Ishikawa (cell line): ENCODE data around the gene MYLK.

Experiments used
- CEBPB ChIP-seq: IDR thresholded peaks from 2 replicates; pipeline ENCODE4 v1.6.1; 2012
- CREB1 ChIP-seq: IDR thresholded peaks from 2 replicates; pipeline ENCODE4 v1.6.1; 2012; ENCODE audit warnings: low read depth
- EGR1 ChIP-seq: IDR thresholded peaks from 2 replicates; pipeline ENCODE4 v1.6.1; 2012
- EP300 ChIP-seq: IDR thresholded peaks from 2 replicates; pipeline ENCODE4 v1.6.1; 2012; ENCODE audit warnings: borderline replicate concordance
- FOXM1 ChIP-seq: IDR thresholded peaks from 2 replicates; pipeline ENCODE4 v1.6.1; 2012; ENCODE audit warnings: low read depth, borderline replicate concordance
- NFIC ChIP-seq: IDR thresholded peaks from 2 replicates; pipeline ENCODE4 v1.6.1; 2012
- RAD21 ChIP-seq: IDR thresholded peaks from 2 replicates; pipeline ENCODE4 v1.6.1; 2012; ENCODE audit warnings: low read depth
- TAF1 ChIP-seq: IDR thresholded peaks from 2 replicates; pipeline ENCODE4 v1.6.1; 2012; ENCODE audit warnings: low read depth, mild to moderate bottlenecking
- TCF12 ChIP-seq: IDR thresholded peaks from 2 replicates; pipeline ENCODE4 v1.6.1; 2012; ENCODE audit warnings: low read depth
- TEAD4 ChIP-seq: IDR thresholded peaks from 2 replicates; pipeline ENCODE4 v1.6.1; 2012
- YY1 ChIP-seq: IDR thresholded peaks from 2 replicates; pipeline ENCODE4 v1.6.1; 2012; ENCODE audit warnings: low read depth
- ZBTB7A ChIP-seq: IDR thresholded peaks from 2 replicates; pipeline ENCODE4 v1.6.1; 2012; ENCODE audit warnings: low read depth
- TF ChIP-seq, protein P1 (sequence below): IDR thresholded peaks from 2 replicates; pipeline ENCODE4 v1.6.1; 2012
- TF ChIP-seq, protein P2 (sequence below): IDR thresholded peaks from 2 replicates; pipeline ENCODE4 v1.6.1; 2012
- TF ChIP-seq, protein P3 (sequence below): IDR thresholded peaks from 2 replicates; pipeline ENCODE4 v1.6.1; 2012; ENCODE audit warnings: low read depth, mild to moderate bottlenecking

Gene MYLK

DNA sequence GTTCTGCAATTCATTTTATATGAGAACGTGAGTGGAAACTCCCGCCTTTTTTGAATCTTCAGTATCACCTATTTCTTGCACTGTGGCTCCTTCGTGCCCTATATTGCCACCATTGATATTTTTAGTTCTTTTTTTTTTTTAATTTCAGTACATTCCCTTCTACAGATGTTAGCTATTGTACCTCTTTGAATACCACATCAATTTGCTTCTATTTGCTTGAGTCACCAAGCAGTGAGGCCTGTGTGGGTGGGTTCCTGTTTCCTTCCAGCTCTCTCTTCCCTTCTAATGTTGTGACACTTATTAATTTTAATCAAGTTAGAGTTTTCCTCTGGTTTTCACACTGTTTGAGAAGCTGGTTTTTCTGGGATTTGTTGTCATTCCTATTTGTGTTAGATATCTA, 308.0 kb downstream of the MYLK start:
- TF ChIP-seq TAF1, result no peak
- TF ChIP-seq YY1, result no peak
- TF ChIP-seq TCF12, result no peak
- no peak for TF ChIP-seq CEBPB
- no peak for TF ChIP-seq TEAD4
- no peak for TF ChIP-seq NFIC
- TF ChIP-seq, protein P1, sequence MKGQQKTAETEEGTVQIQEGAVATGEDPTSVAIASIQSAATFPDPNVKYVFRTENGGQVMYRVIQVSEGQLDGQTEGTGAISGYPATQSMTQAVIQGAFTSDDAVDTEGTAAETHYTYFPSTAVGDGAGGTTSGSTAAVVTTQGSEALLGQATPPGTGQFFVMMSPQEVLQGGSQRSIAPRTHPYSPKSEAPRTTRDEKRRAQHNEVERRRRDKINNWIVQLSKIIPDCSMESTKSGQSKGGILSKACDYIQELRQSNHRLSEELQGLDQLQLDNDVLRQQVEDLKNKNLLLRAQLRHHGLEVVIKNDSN, result no peak
- TF ChIP-seq, protein P2, sequence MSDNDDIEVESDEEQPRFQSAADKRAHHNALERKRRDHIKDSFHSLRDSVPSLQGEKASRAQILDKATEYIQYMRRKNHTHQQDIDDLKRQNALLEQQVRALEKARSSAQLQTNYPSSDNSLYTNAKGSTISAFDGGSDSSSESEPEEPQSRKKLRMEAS, result no peak
- no peak for TF ChIP-seq EGR1
- no peak for TF ChIP-seq EP300
- TF ChIP-seq, protein P3, sequence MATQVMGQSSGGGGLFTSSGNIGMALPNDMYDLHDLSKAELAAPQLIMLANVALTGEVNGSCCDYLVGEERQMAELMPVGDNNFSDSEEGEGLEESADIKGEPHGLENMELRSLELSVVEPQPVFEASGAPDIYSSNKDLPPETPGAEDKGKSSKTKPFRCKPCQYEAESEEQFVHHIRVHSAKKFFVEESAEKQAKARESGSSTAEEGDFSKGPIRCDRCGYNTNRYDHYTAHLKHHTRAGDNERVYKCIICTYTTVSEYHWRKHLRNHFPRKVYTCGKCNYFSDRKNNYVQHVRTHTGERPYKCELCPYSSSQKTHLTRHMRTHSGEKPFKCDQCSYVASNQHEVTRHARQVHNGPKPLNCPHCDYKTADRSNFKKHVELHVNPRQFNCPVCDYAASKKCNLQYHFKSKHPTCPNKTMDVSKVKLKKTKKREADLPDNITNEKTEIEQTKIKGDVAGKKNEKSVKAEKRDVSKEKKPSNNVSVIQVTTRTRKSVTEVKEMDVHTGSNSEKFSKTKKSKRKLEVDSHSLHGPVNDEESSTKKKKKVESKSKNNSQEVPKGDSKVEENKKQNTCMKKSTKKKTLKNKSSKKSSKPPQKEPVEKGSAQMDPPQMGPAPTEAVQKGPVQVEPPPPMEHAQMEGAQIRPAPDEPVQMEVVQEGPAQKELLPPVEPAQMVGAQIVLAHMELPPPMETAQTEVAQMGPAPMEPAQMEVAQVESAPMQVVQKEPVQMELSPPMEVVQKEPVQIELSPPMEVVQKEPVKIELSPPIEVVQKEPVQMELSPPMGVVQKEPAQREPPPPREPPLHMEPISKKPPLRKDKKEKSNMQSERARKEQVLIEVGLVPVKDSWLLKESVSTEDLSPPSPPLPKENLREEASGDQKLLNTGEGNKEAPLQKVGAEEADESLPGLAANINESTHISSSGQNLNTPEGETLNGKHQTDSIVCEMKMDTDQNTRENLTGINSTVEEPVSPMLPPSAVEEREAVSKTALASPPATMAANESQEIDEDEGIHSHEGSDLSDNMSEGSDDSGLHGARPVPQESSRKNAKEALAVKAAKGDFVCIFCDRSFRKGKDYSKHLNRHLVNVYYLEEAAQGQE, result no peak
- TF ChIP-seq FOXM1, result no peak
- TF ChIP-seq ZBTB7A, result no peak
- TF ChIP-seq RAD21, result no peak
- TF ChIP-seq CREB1, result no peak

DNA sequence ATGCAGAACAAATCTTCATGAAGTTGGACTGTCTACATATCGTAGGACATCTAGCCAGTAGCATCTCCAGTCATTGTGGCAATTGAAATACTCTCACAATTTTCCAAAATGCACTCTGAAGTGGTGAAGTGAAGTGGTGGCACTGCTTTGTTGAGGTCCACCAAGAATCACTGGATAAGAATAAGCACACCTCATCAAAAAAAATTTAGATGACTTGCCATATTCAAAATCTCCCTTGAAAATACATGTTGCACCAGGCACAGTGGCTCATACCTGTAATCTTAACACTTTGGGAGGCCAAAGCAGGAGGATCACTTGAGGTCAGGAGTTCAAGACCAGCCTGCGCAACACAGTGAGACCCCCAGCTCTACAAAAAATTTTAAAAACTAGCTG, 312.2 kb downstream of the MYLK start:
- TF ChIP-seq, protein P3, result no peak
- TF ChIP-seq ZBTB7A, result no peak
- TF ChIP-seq RAD21, result no peak
- TF ChIP-seq TEAD4, result no peak
- no peak for TF ChIP-seq FOXM1
- no peak for TF ChIP-seq NFIC
- TF ChIP-seq CREB1, result no peak

DNA sequence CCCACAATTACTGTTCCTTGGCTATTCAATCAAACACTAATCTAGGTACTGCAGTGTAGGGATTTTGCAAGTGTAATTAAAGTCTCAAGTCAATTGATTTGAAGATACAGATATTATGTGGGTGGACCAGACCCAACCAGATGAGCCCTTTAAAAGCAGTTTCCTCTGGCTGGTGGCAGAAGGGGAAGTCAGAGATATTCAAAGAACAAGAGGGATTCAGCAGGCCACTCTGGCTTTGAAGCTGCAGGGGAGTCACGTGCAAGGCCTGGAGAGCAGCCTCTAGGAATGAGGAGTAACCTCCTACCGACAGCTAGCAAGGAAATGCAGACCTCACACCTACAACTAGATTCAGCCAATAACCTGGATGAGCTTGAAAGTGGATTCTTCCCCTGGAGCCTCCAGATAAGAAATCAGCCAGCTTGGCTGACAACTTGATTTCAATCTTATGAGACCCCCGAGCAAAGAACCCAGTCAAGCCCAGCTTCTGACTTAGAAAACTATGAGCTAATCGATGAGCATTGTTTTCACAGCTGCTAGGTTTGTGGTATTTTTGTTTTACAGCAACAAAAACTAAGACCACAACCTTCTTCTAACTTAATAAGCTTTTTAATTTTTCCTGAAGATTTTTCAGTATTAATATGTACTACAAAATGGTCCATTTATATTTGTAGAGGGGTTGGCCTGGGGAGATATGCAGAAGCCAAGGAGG, 312.7 kb downstream of the MYLK start:
- TF ChIP-seq TCF12 (no peak), FOXM1 (no peak), EP300 (no peak), CREB1 (no peak), TAF1 (no peak), RAD21 (no peak), NFIC (no peak)
- TF ChIP-seq, protein P3, result no peak
- TF ChIP-seq, protein P1, result no peak
- TF ChIP-seq, protein P2, result no peak

DNA sequence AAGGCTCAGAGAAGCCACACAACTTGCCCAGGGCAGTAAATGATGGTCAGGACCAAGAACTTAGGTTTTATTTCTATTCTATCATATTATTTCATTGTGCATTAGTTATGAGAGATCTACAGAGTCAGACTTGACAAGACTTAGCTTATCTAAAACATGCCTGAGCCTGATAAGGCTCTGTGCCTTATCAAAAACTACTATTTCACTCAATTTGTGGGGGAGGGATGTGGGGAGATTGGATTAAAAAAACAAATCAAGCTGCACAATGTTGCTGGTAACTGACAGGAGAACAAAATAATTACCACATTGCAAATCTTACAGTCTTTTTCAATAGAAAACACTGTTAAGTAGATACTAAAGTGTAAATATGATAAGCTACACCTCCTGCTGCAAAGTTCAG, 315.3 kb downstream of the MYLK start:
- TF ChIP-seq TCF12 (no peak), FOXM1 (no peak), ZBTB7A (no peak), YY1 (no peak), EP300 (no peak), CEBPB (no peak), NFIC (no peak), RAD21 (no peak), CREB1 (no peak), TAF1 (no peak), TEAD4 (no peak), EGR1 (no peak)
- TF ChIP-seq, protein P1, result no peak
- TF ChIP-seq, protein P3, result no peak
- TF ChIP-seq, protein P2, result no peak
